ENCODE results near the gene GAD1.

The GAD1 gene

DNA sequence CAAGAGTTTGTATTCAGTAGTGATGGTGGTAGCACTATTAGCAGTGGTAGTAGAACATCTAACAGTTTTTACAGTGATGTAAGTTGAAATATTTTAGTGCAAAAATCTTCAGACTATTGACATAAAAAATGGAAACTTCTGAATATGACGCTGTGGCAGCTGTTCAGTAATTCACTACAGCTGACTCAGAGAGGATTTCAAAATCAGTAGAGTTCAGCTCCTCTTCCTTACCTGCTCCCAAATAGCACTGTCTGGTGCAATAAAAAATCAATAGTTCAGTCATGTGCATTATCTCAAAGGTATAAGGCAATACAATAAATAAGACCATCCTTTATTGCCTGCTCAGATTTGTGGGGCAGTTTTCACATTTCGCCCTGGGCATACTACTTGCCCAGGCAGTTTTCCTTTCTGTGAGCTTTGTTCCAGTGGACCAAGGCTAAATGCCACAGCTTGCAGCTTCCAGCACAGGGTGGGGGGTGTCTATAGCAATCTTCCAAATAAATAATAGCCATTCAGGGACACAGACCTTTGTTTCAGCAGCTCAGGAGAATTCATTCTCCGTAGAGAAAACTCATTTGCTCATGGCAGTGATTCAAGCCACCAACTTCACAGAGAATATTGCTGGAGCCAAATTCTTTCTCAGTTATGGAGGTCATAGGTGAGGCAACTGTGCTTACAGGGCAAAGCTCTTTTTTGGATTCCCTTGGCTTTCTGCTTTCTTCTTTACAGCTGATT, 78.5 kb downstream of the GAD1 start:
- DNase-seq (ENCODE audit: low read depth in 2 of 2), result no peak

DNA sequence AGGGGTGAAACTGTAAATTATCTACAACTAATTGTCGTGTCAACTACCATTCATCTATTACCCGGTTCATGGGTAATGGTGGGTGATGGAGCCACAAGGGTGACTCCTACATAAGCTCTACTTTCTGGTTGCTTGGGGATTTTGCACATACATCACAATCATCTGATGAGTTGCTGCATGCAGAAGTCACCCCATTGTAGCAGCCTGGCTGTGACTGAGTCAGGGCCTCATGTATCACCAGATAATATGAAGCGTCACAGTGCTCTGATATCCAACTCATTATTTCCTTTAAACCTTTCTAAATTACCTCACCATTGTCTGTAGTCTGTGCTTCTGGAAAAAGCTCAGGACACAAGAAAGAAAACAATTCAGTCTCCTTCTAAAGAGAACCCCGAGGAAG, 79.9 kb downstream of the GAD1 start:
- no peak for DNase-seq (ENCODE audit: low read depth in 2 of 2)

DNA sequence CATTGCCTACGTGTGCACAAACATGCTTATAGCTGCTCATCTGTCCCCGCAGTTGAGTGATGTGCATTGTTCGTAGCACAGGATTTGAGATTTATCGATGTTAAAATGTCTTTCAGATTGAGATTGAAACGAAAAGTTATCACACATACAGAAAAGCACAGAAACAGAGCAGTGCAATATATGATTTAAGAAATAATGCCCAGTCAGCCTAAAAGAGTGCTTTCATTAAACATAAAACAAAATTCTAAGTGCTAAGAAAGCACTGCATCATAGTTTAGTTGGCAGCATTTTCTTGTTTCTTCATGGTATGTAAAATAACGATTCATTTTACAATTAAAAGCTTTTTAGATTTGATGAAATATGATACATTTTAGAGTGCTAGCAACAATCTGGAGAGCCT, 80.4 kb downstream of the GAD1 start:
- DNase-seq (ENCODE audit: low read depth in 2 of 2), result no peak

DNA sequence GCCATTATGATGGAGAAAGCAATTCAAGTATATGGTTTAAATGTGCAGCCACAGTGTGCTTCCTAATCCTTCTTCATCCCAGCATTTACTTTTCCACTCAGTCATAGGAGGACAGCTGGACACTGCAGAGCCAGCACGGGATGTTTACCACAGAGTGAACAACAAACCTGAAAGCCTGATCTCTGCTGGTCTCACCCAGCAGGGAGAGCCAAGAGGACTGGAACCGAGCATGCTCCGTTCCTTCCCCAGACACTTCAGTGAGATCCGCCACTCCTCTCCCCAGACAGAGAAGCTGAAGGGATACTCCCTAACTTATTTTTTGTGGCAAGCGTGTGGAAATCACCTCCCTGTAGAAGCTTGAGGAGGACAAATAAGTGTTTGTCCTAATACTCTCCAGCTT, 89.2 kb downstream of the GAD1 start:
- DNase-seq (ENCODE audit: low read depth in 2 of 2), result no peak
